ENCODE data around the gene THOC7.

GRCh38 chr3:63832395-63832794, 31.2 kb downstream of the THOC7 start:
- TF ChIP-seq, protein P1, sequence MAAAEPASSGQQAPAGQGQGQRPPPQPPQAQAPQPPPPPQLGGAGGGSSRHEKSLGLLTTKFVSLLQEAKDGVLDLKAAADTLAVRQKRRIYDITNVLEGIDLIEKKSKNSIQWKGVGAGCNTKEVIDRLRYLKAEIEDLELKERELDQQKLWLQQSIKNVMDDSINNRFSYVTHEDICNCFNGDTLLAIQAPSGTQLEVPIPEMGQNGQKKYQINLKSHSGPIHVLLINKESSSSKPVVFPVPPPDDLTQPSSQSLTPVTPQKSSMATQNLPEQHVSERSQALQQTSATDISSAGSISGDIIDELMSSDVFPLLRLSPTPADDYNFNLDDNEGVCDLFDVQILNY (CRISPR knock-in tag; IDR thresholded peaks at IDR 0.05), result no peak
- TF ChIP-seq, protein P2, sequence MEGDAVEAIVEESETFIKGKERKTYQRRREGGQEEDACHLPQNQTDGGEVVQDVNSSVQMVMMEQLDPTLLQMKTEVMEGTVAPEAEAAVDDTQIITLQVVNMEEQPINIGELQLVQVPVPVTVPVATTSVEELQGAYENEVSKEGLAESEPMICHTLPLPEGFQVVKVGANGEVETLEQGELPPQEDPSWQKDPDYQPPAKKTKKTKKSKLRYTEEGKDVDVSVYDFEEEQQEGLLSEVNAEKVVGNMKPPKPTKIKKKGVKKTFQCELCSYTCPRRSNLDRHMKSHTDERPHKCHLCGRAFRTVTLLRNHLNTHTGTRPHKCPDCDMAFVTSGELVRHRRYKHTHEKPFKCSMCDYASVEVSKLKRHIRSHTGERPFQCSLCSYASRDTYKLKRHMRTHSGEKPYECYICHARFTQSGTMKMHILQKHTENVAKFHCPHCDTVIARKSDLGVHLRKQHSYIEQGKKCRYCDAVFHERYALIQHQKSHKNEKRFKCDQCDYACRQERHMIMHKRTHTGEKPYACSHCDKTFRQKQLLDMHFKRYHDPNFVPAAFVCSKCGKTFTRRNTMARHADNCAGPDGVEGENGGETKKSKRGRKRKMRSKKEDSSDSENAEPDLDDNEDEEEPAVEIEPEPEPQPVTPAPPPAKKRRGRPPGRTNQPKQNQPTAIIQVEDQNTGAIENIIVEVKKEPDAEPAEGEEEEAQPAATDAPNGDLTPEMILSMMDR (IDR thresholded peaks at IDR 0.05), result no peak
- TF ChIP-seq TCF7 (CRISPR knock-in tag; IDR thresholded peaks at IDR 0.05; ENCODE audit: low read depth) (no peak), SMAD3 (CRISPR knock-in tag; IDR thresholded peaks at IDR 0.05; ENCODE audit: borderline replicate concordance) (no peak), IRF2 (CRISPR knock-in tag; IDR thresholded peaks at IDR 0.05; ENCODE audit: borderline replicate concordance, low read depth) (no peak)
- TF ChIP-seq, protein P3, sequence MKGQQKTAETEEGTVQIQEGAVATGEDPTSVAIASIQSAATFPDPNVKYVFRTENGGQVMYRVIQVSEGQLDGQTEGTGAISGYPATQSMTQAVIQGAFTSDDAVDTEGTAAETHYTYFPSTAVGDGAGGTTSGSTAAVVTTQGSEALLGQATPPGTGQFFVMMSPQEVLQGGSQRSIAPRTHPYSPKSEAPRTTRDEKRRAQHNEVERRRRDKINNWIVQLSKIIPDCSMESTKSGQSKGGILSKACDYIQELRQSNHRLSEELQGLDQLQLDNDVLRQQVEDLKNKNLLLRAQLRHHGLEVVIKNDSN (CRISPR knock-in tag; IDR thresholded peaks at IDR 0.05), result no peak
